Measurements from ENCODE around the gene RMND1. TPM values are rescaled to one million over a fixed set of nuclear protein-coding genes. Genes with fewer than 3 reads are reported as not detected.
"Not testable (repeated sequence)": the region's sequence is repeated elsewhere in the genome, so short reads cannot be mapped to it uniquely, and the experiment has no call there.

RMND1 gene
- total RNA-seq, 2 donors from 2014 or later: 17.1 to 22.9 TPM

DNA sequence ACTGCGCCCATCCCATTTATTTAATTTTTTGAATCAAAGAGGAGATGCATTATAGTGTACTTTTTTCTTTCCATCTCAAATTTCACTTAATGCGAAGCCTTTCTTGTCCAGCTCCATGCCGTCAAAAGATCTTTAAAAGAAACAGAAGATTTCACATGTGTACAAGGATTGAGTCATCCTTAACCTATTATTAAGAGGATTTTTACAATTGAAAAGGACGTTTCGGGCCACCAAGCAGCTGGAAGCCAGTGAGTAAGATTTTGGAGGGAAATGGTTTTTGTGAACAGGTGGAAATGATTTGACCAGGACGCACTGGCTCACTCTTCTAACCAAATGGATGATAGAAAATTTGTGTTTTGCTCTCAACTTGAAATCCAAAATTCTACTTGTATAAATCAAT is 26.7 kb upstream of the RMND1 start:
- intact Hi-C loops (cut with DNase I): no loop called here
- H3K4me1 ChIP-seq (replicated peaks): no peaks in the 10 kb centered on the region
- TF ChIP-seq, protein P1, sequence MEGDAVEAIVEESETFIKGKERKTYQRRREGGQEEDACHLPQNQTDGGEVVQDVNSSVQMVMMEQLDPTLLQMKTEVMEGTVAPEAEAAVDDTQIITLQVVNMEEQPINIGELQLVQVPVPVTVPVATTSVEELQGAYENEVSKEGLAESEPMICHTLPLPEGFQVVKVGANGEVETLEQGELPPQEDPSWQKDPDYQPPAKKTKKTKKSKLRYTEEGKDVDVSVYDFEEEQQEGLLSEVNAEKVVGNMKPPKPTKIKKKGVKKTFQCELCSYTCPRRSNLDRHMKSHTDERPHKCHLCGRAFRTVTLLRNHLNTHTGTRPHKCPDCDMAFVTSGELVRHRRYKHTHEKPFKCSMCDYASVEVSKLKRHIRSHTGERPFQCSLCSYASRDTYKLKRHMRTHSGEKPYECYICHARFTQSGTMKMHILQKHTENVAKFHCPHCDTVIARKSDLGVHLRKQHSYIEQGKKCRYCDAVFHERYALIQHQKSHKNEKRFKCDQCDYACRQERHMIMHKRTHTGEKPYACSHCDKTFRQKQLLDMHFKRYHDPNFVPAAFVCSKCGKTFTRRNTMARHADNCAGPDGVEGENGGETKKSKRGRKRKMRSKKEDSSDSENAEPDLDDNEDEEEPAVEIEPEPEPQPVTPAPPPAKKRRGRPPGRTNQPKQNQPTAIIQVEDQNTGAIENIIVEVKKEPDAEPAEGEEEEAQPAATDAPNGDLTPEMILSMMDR (IDR thresholded peaks at IDR 0.05): no peak
- TF ChIP-seq POLR2A (IDR thresholded peaks at IDR 0.05): no peak
- no peak for TF ChIP-seq POLR2AphosphoS5 (IDR thresholded peaks at IDR 0.05)
- no peaks in the 10 kb centered on the region for H3K36me3 ChIP-seq
- H3K9me3 ChIP-seq: no peaks in the 10 kb centered on the region
- WGBS: 72% methylated on average over 6 of the region's 6 CpGs
- H3K4me3 ChIP-seq: no peak overlapping the region
- no peaks in the 10 kb centered on the region for H3K27me3 ChIP-seq (replicated peaks; ENCODE audit: insufficient read depth)
- DNase-seq (ENCODE audit: low spot score): no peak
- H3K27ac ChIP-seq: no peak overlapping the region

GRCh38 chr6:151477726-151478125 is 25.8 kb upstream of the RMND1 start:
- no peak for DNase-seq (ENCODE audit: low spot score)
- 97% methylated on average over 12 of the region's 12 CpGs for WGBS
- Histone ChIP-seq H3K4me1 (replicated peaks) (no peaks in the 10 kb centered on the region), H3K27me3 (replicated peaks; ENCODE audit: insufficient read depth) (no peaks in the 10 kb centered on the region), H3K9me3 (no peaks in the 10 kb centered on the region), H3K4me3 (no peak overlapping the region), H3K36me3 (no peaks in the 10 kb centered on the region), H3K27ac (no peak overlapping the region)
- TF ChIP-seq, protein P1 (IDR thresholded peaks at IDR 0.05): no peak
- intact Hi-C loops (cut with DNase I): no loop called here

DNA sequence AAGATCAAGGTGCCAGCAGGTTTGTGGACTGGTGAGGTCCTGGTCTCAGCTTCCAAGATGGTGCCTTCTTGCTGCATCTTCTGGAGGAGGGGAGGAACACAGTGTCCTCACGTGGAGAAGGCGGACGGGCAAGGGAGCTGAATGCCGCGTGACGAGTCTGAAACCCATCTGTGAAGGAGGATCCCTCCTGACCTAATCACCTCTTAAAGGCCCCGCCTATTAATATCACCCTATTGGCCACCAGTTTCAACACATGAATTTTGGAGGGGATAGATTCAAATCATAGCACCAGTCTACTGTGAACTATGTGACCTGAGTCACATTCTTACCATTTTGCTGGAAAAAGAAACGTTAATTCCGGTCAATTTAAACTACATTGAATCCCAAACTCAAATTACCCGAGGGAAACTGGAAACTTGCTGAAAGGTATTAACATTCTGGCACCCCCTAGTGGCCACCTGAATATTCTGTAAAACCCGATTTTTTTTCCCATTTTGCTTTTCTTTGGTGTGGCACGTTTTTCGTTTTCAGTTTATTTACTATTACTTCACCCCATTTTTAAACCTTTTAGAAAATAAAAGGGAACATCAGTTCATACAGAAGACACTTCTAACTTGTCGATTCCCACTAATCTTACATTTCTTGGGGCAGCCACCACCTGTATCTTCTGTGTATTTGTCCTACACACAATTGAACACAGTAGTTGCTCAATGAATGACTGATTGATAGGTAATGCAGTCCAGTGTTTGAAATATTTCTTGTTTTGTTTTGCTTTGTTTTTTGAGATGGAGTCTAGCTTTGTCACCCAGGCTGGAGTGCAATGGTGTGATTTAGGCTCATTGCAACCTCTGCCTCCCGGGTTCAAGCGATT is 24.0 kb upstream of the RMND1 start:
- DNase-seq (ENCODE audit: low spot score): no peak
- H3K36me3 ChIP-seq: no peaks in the 10 kb centered on the region
- H3K27ac ChIP-seq: no peak overlapping the region
- whole genome bisulfite sequencing: 41% methylated on average over 16 of the region's 16 CpGs
- no peaks in the 10 kb centered on the region for H3K27me3 ChIP-seq (replicated peaks; ENCODE audit: insufficient read depth)
- intact Hi-C loops (cut with DNase I): no loop called here
- no peaks in the 10 kb centered on the region for H3K4me1 ChIP-seq (replicated peaks)
- TF ChIP-seq, protein P1 (IDR thresholded peaks at IDR 0.05): peak; percentile 34 to 86 (median 56)
- TF ChIP-seq POLR2AphosphoS5 (IDR thresholded peaks at IDR 0.05): no peak
- H3K9me3 ChIP-seq: no peaks in the 10 kb centered on the region
- no peak overlapping the region for H3K4me3 ChIP-seq

DNA sequence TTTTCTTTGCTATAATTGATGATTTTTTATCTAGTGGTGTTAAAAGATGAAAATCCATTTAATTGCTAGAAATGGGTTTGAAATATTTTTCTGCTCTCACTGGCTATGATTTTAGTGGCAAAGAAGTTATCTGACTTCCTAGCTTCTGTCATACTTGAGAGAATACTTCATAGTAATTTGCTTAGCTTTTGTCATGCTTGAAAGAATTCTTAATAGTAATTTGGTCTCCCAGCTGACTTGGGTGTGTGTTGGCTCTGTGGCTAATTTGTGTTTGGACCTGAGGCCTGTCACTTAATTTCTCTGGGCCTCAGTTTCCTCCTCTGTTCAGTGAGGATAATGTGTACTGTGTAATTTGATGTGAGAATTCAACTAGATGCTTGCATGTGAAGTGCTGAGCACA is 12.8 kb upstream of the RMND1 start:
- DNase-seq (ENCODE audit: low spot score): no peak
- Histone ChIP-seq H3K4me3 (no peak overlapping the region), H3K9me3 (no peaks in the 10 kb centered on the region), H3K4me1 (replicated peaks) (no peaks in the 10 kb centered on the region), H3K27me3 (replicated peaks; ENCODE audit: insufficient read depth) (no peaks in the 10 kb centered on the region), H3K27ac (no peak overlapping the region), H3K36me3 (no peaks in the 10 kb centered on the region)
- no peak for TF ChIP-seq POLR2AphosphoS5 (IDR thresholded peaks at IDR 0.05)
- no peak for TF ChIP-seq POLR2A (IDR thresholded peaks at IDR 0.05)
- TF ChIP-seq, protein P1 (IDR thresholded peaks at IDR 0.05): no peak
- intact Hi-C loops (cut with DNase I): no loop called here

GRCh38 chr6:151461673-151462072 is 9.7 kb upstream of the RMND1 start:
- no peaks in the 10 kb centered on the region for H3K27me3 ChIP-seq (replicated peaks; ENCODE audit: insufficient read depth)
- H3K27ac ChIP-seq: no peak overlapping the region
- DNase-seq (ENCODE audit: low spot score): no peak
- intact Hi-C loops (cut with DNase I): no loop called here
- H3K36me3 ChIP-seq: no peaks in the 10 kb centered on the region
- H3K4me1 ChIP-seq (replicated peaks): no peaks in the 10 kb centered on the region
- H3K9me3 ChIP-seq: no peaks in the 10 kb centered on the region
- 94% methylated on average over 4 of the region's 4 CpGs for WGBS
- TF ChIP-seq, protein P1 (IDR thresholded peaks at IDR 0.05): no peak
- TF ChIP-seq POLR2A (IDR thresholded peaks at IDR 0.05) (no peak), POLR2AphosphoS5 (IDR thresholded peaks at IDR 0.05) (no peak)
- no peak overlapping the region for H3K4me3 ChIP-seq

GRCh38 chr6:151455751-151456398 is 3.9 kb upstream of the RMND1 start:
- H3K27ac ChIP-seq; DNase-seq (ENCODE audit: low spot score); intact Hi-C loops (cut with DNase I); H3K9me3 ChIP-seq; H3K4me3 ChIP-seq; H3K4me1 ChIP-seq (replicated peaks); H3K27me3 ChIP-seq (replicated peaks; ENCODE audit: insufficient read depth); H3K36me3 ChIP-seq: not testable (repeated sequence)
- 70% methylated on average over 9 of the region's 10 CpGs for WGBS

Data from prostate gland (tissue), 2 donors.